Lower lobe of right lung (tissue), 2 donors: ENCODE results near the gene RTN4R. TPM values are rescaled to one million over a fixed set of nuclear protein-coding genes. Genes with fewer than 3 reads are reported as not detected.
A peak's percentile ranks its signal among the peaks of the same experiment; 100 is the strongest.

Source experiments
- ATAC-seq, 2 donors: fragments of 200-7000 bp; cut with Tn5 transposase; one replicate each; pipeline ENCODE4 v1.9.1; 2020 to 2022; ENCODE audit warnings: mild to moderate bottlenecking in 2 of 2, moderate library complexity in 2 of 2
- DNase-seq: peaks from one replicate; pipeline ENCODE4 v3.0.0-alpha.2; 2020
- H3K27ac ChIP-seq: fragments of 200-600 bp; one replicate; pipeline ENCODE4 v1.8.0; 2022
- H3K27me3 ChIP-seq: fragments of 200-600 bp; one replicate; pipeline ENCODE4 v1.8.0; 2022; ENCODE audit warnings: low read depth
- H3K36me3 ChIP-seq: fragments of 200-600 bp; one replicate; pipeline ENCODE4 v1.8.0; 2022; ENCODE audit warnings: mild to moderate bottlenecking
- H3K4me1 ChIP-seq: fragments of 200-600 bp; one replicate; pipeline ENCODE4 v1.8.0; 2022
- H3K4me3 ChIP-seq: fragments of 200-600 bp; one replicate; pipeline ENCODE4 v1.8.0; 2022; ENCODE audit warnings: mild to moderate bottlenecking
- H3K9me3 ChIP-seq: fragments of 200-600 bp; one replicate; pipeline ENCODE4 v1.8.0; 2022
- CTCF ChIP-seq: fragments of 200-600 bp; IDR thresholded peaks from one replicate; pipeline ENCODE4 v1.8.0; 2022; ENCODE audit warnings: antibody characterized with exemption, mild to moderate bottlenecking
- intact Hi-C: fragments of 100-400 bp; cut with DNase I; formaldehyde crosslinking; loops from one replicate; pipeline ENCODE4 v1.11.0; 2022
- total RNA-seq: library from RNA; stranded (reverse); fragmentation: NEBNext Ultra II Directional; extraction: Animal tissue kit (Norgen Biotek cat#: 25700); gene quantifications from one replicate; pipeline ENCODE4 v1.2.1, GENCODE V29; 2021
- donor health status: DM: no; HTN: yes; CAD: no; lungs with severe emphysema.

RTN4R gene
- total RNA-seq, 1 donor from 2014 or later, result 9.6 TPM

GRCh38 chr22:20203552-20204201 lies 64.4 kb downstream of the RTN4R start:
- Histone ChIP-seq H3K4me3 (no peak overlapping the region), H3K27me3 (no peaks in the 10 kb centered on the region), H3K9me3 (no peaks in the 10 kb centered on the region), H3K27ac (peak overlapping the region; percentile 91), H3K36me3 (no peaks in the 10 kb centered on the region), H3K4me1 (peaks cover 50% of the 10 kb centered on the region)
- peak; percentile 64 for DNase-seq
- TF ChIP-seq CTCF, result no peak
- ATAC-seq, result peak; percentile 53 to 61
- intact Hi-C loops, result no loop called here

GRCh38 chr22:20203142-20203551 lies 65.0 kb downstream of the RTN4R start:
- Histone ChIP-seq H3K9me3 (no peaks in the 10 kb centered on the region), H3K36me3 (no peaks in the 10 kb centered on the region), H3K4me3 (no peak overlapping the region), H3K27me3 (no peaks in the 10 kb centered on the region), H3K27ac (peak overlapping the region; percentile 91), H3K4me1 (peaks cover 50% of the 10 kb centered on the region)
- peak in 1 of 2 donors; percentile 2 for ATAC-seq
- no peak for TF ChIP-seq CTCF
- no peak for DNase-seq
- intact Hi-C loops, result no loop called here

GRCh38 chr22:20201837-20202392 lies 66.2 kb downstream of the RTN4R start:
- intact Hi-C loops, result no loop called here
- H3K9me3 ChIP-seq, result no peaks in the 10 kb centered on the region
- no peak for TF ChIP-seq CTCF
- no peak for ATAC-seq
- no peak for DNase-seq
- H3K4me3 ChIP-seq, result no peak overlapping the region
- H3K27me3 ChIP-seq, result no peaks in the 10 kb centered on the region
- peaks cover 38% of the 10 kb centered on the region for H3K4me1 ChIP-seq
- no peak overlapping the region for H3K27ac ChIP-seq
- no peaks in the 10 kb centered on the region for H3K36me3 ChIP-seq

- no peak for DNase-seq
- H3K4me3 ChIP-seq, result no peak overlapping the region
- H3K27ac ChIP-seq, result no peak overlapping the region
- intact Hi-C loops, result no loop called here
- no peak for TF ChIP-seq CTCF
- no peaks in the 10 kb centered on the region for H3K27me3 ChIP-seq
- no peak for ATAC-seq
- peaks cover 24% of the 10 kb centered on the region for H3K4me1 ChIP-seq
- no peaks in the 10 kb centered on the region for H3K36me3 ChIP-seq
- H3K9me3 ChIP-seq, result no peaks in the 10 kb centered on the region
Observed at GRCh38 chr22:20199906-20200305, 68.2 kb downstream of the RTN4R start.

GRCh38 chr22:20199413-20199842 lies 68.7 kb downstream of the RTN4R start:
- Histone ChIP-seq H3K36me3 (no peaks in the 10 kb centered on the region), H3K4me1 (peaks cover 19% of the 10 kb centered on the region), H3K27ac (no peak overlapping the region), H3K4me3 (no peak overlapping the region), H3K27me3 (no peaks in the 10 kb centered on the region), H3K9me3 (no peaks in the 10 kb centered on the region)
- no peak for DNase-seq
- ATAC-seq, result no peak
- intact Hi-C loops, result no loop called here
- no peak for TF ChIP-seq CTCF
